Activated CD4-positive, alpha-beta T cell treated with anti-CD3 and anti-CD28 coated beads for 36 hours (primary cell): ENCODE results near the gene UST. TPM values are rescaled to one million over a fixed set of nuclear protein-coding genes. Genes with fewer than 3 reads are reported as not detected.
A peak's percentile ranks its signal among the peaks of the same experiment; 100 is the strongest.
"Not testable (repeated sequence)": the region's sequence is repeated elsewhere in the genome, so short reads cannot be mapped to it uniquely, and the experiment has no call there.

Experiments used
- ATAC-seq: fragments of 200-7000 bp; cut with Tn5 transposase; one replicate; pipeline ENCODE4 v1.10.0; 2021; ENCODE audit warnings: mild to moderate bottlenecking, moderate library complexity
- CTCF ChIA-PET: fragments of 350-600 bp; sonication (Branson Sonifier 250); formaldehyde crosslinking; loops from one replicate; lab custom pipeline; 2021; ENCODE audit warnings: antibody characterized with exemption; lab: Charles Lee
- POLR2A ChIA-PET: fragments of 350-600 bp; sonication (Branson Sonifier 250); formaldehyde crosslinking; loops from one replicate; lab custom pipeline; 2021; ENCODE audit warnings: antibody characterized with exemption, inconsistent platforms; lab: Charles Lee
- DNase-seq: peaks from one replicate; pipeline ENCODE4 v3.0.0-alpha.2; 2020
- H3K27ac Mint-ChIP-seq: one replicate; pipeline ENCODE4 v1.8.0; 2021; ENCODE audit warnings: mixed read lengths
- H3K27me3 Mint-ChIP-seq: one replicate; pipeline ENCODE4 v1.8.0; 2021; ENCODE audit warnings: mixed read lengths
- H3K36me3 Mint-ChIP-seq: one replicate; pipeline ENCODE4 v1.8.0; 2021; ENCODE audit warnings: low read depth, mixed read lengths
- H3K4me1 Mint-ChIP-seq: one replicate; pipeline ENCODE4 v1.8.0; 2021; ENCODE audit warnings: mixed read lengths
- H3K4me3 Mint-ChIP-seq: one replicate; pipeline ENCODE4 v1.8.0; 2021; ENCODE audit warnings: mild to moderate bottlenecking, moderate library complexity, mixed read lengths
- H3K9me3 Mint-ChIP-seq: one replicate; pipeline ENCODE4 v1.8.0; 2021; ENCODE audit warnings: low read depth, mixed read lengths
- intact Hi-C, 2 experiments: fragments of 100-400 bp; cut with DNase I in 1 of 2; cut with micrococcal nuclease in 1 of 2; formaldehyde crosslinking; loops; one replicate each; pipeline versions ENCODE4 v1.14.2 to v1.15.1; 2022 to 2024; cut with DNase I, micrococcal nuclease
- total RNA-seq, 2 experiments: library from RNA; stranded (reverse); gene quantifications; one replicate each; pipeline ENCODE4 v1.2.3, GENCODE V29; 2021

The UST gene
- total RNA-seq, 2 experiments from 2014 or later: 2.2 to 2.8 TPM

GRCh38 chr6:148854096-148854495, 107.3 kb downstream of the UST start:
- CTCF ChIA-PET: interaction anchor here (0.9 kb wide), 1 partner anchor 97 kb away, joined by 3 read pairs; no protein-coding TSS in a partner anchor
- H3K36me3 Mint-ChIP-seq: no peaks in the 10 kb centered on the region
- no peaks in the 10 kb centered on the region for H3K27me3 Mint-ChIP-seq
- ATAC-seq (no peak), DNase-seq (no peak)
- POLR2A ChIA-PET: no interaction called here
- intact Hi-C loops: no loop called here
- no peak overlapping the region for H3K27ac Mint-ChIP-seq
- no peaks in the 10 kb centered on the region for H3K9me3 Mint-ChIP-seq
- peaks cover 7% of the 10 kb centered on the region for H3K4me1 Mint-ChIP-seq
- no peak overlapping the region for H3K4me3 Mint-ChIP-seq

DNA sequence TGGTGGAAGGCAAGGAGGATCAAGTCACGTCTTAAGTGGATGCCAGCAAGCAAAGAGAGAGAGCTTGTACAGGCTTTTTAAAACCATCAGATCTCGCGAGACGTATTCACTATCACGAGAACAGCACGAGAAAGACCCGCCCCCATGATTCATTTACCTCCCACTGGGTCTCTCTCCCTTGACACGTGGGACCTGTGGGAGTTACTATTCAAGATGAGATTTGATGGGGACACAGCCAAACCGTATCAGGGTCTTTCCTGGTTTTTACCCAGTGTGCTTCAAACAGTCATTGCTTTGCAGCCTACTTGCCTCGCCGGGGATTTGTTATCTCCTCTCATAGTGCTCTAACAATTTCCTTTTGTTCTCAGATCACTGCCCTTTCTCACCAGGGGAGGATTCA, 108.2 kb downstream of the UST start:
- H3K27me3 Mint-ChIP-seq: no peaks in the 10 kb centered on the region
- H3K27ac Mint-ChIP-seq: no peak overlapping the region
- POLR2A ChIA-PET: no interaction called here
- intact Hi-C loops: no loop called here
- no peaks in the 10 kb centered on the region for H3K9me3 Mint-ChIP-seq
- no peaks in the 10 kb centered on the region for H3K36me3 Mint-ChIP-seq
- ATAC-seq: no peak
- DNase-seq: no peak
- H3K4me3 Mint-ChIP-seq: no peak overlapping the region
- CTCF ChIA-PET: interaction anchor here (0.6 kb wide), 1 partner anchor 755 kb away, joined by 5 read pairs; no protein-coding TSS in a partner anchor
- H3K4me1 Mint-ChIP-seq: peaks cover 2% of the 10 kb centered on the region

GRCh38 chr6:148855744-148856143, 108.9 kb downstream of the UST start:
- no peaks in the 10 kb centered on the region for H3K36me3 Mint-ChIP-seq
- no peaks in the 10 kb centered on the region for H3K27me3 Mint-ChIP-seq
- no peak overlapping the region for H3K27ac Mint-ChIP-seq
- intact Hi-C loops: no loop called here
- DNase-seq: no peak
- peak; percentile 44 for ATAC-seq
- no peak overlapping the region for H3K4me3 Mint-ChIP-seq
- POLR2A ChIA-PET: no interaction called here
- CTCF ChIA-PET: interaction anchor here (0.6 to 0.7 kb wide), 2 partner anchors 373 to 654 kb away, joined by 3 read pairs; no protein-coding TSS in a partner anchor
- no peaks in the 10 kb centered on the region for H3K9me3 Mint-ChIP-seq
- peaks cover 2% of the 10 kb centered on the region for H3K4me1 Mint-ChIP-seq

DNA sequence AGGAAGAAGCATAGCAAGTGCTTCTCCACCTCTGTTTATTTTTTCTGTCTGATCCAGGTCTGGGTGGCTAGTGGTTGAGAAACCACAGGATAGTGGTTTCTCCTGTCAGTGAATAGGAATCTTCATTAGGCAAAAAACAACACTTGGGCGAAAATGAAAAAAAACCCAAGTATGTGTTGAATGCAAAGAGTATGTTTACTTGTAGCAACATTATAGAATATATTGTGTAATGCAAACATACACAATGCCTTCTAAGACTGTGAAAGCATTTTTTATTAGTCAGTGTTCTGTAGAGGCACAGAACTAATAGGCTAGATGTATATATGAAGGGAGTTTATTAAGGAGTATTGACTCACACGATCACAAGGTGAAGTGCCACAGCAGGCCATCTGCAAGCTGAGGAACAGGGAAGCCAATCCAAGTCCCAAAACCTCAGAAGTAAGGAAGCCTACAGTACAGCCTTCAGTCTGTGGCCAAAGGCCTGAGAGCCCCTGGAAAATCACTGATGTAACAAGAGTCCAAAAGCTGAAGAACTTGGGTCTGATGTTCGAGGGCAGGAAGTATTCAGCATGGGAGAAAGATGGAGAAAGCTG, 111.1 kb downstream of the UST start:
- peaks cover 2% of the 10 kb centered on the region for H3K4me1 Mint-ChIP-seq
- H3K4me3 Mint-ChIP-seq: no peak overlapping the region
- no peak overlapping the region for H3K27ac Mint-ChIP-seq
- H3K36me3 Mint-ChIP-seq: no peaks in the 10 kb centered on the region
- ChIA-PET POLR2A (no interaction called here), CTCF (no interaction called here)
- DNase-seq: no peak
- no peaks in the 10 kb centered on the region for H3K27me3 Mint-ChIP-seq
- intact Hi-C loops: no loop called here
- no peaks in the 10 kb centered on the region for H3K9me3 Mint-ChIP-seq
- no peak for ATAC-seq

- H3K4me3 Mint-ChIP-seq, H3K27ac Mint-ChIP-seq, CTCF ChIA-PET, POLR2A ChIA-PET, H3K36me3 Mint-ChIP-seq, H3K27me3 Mint-ChIP-seq, ATAC-seq, H3K9me3 Mint-ChIP-seq, DNase-seq, intact Hi-C loops: not testable (repeated sequence)
- peaks cover 23% of the 10 kb centered on the region for H3K4me1 Mint-ChIP-seq
Measured at GRCh38 chr6:148864132-148864531, 117.3 kb downstream of the UST start.

DNA sequence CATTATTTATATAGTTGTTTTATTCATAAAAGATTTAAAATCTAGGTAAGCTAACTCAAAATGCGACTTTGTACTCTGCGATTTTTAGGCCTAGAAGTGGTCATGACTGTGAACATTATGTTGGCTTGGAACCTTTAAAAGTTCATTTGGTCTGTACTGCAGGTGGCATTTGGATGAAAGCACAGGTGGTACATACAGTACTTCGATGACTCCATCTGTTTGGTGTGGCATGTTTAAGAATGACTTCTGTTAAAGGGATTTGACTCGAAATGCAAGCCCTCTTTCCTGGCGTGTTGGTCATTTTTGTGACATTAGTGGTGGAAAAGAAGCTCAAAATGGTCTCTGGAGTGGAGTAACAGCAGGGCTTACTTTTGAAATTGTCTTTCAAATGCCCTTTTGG, 118.1 kb downstream of the UST start:
- Mint-ChIP-seq H3K36me3 (no peaks in the 10 kb centered on the region), H3K27ac (no peak overlapping the region), H3K27me3 (peaks cover 2% of the 10 kb centered on the region), H3K9me3 (peaks cover 2% of the 10 kb centered on the region), H3K4me3 (no peak overlapping the region), H3K4me1 (peaks cover 28% of the 10 kb centered on the region)
- POLR2A ChIA-PET: no interaction called here
- CTCF ChIA-PET: no interaction called here
- ATAC-seq (no peak), DNase-seq (no peak)
- intact Hi-C loops: no loop called here

GRCh38 chr6:148866657-148867268, 119.9 kb downstream of the UST start:
- Mint-ChIP-seq H3K36me3 (no peaks in the 10 kb centered on the region), H3K27me3 (peaks cover 2% of the 10 kb centered on the region), H3K9me3 (peaks cover 2% of the 10 kb centered on the region), H3K27ac (no peak overlapping the region), H3K4me3 (no peak overlapping the region), H3K4me1 (peaks cover 28% of the 10 kb centered on the region)
- ChIA-PET POLR2A (no interaction called here), CTCF (no interaction called here)
- DNase-seq (no peak), ATAC-seq (no peak)
- intact Hi-C loops: no loop called here

DNA sequence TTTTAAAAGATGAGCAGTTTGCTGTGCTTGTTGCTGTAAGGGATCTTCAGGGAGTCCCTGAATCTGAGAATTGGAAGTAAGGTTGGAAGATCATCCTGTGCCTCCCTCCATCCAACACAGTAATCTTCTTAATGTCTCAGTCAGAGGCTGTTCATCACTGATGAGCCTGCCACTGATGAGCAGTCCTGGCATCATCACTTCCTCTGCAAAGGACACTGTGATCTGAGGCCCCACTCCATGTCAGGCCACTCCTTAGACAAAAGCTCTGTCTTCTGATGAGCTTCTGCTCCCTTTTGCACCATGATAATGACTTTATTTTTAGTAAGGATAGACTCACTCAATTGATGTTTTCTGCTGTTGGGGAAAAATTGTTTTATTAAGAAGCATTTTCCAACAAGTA, 121.0 kb downstream of the UST start:
- H3K4me1 Mint-ChIP-seq: peaks cover 28% of the 10 kb centered on the region
- peak overlapping the region; percentile 67 for H3K27ac Mint-ChIP-seq
- ChIA-PET POLR2A (interaction anchor here (1.8 kb wide), 1 partner anchor 110 kb away, joined by 4 read pairs; no protein-coding TSS in a partner anchor), CTCF (interaction anchor here (0.7 kb wide), 1 partner anchor 659 kb away, joined by 3 read pairs; no protein-coding TSS in a partner anchor)
- DNase-seq: peak; percentile 39
- H3K9me3 Mint-ChIP-seq: peaks cover 2% of the 10 kb centered on the region
- intact Hi-C loops: loop anchor here (1.0 to 2.0 kb wide), 4 partner anchors 32 to 107 kb away; no protein-coding TSS in a partner anchor
- H3K27me3 Mint-ChIP-seq: peaks cover 2% of the 10 kb centered on the region
- H3K36me3 Mint-ChIP-seq: no peaks in the 10 kb centered on the region
- H3K4me3 Mint-ChIP-seq: peak overlapping the region; percentile 8
- ATAC-seq: peak; percentile 86

GRCh38 chr6:148868314-148868713, 121.5 kb downstream of the UST start:
- H3K9me3 Mint-ChIP-seq: peaks cover 2% of the 10 kb centered on the region
- ATAC-seq (peak; percentile 81), DNase-seq (peak; percentile 14)
- H3K27ac Mint-ChIP-seq: peak overlapping the region; percentile 67
- peak overlapping the region; percentile 8 for H3K4me3 Mint-ChIP-seq
- H3K4me1 Mint-ChIP-seq: peaks cover 28% of the 10 kb centered on the region
- no peaks in the 10 kb centered on the region for H3K36me3 Mint-ChIP-seq
- peaks cover 2% of the 10 kb centered on the region for H3K27me3 Mint-ChIP-seq
- intact Hi-C loops: loop anchor here (1.0 to 2.0 kb wide), 4 partner anchors 32 to 107 kb away; no protein-coding TSS in a partner anchor
- ChIA-PET CTCF (interaction anchor here (0.7 kb wide), 1 partner anchor 660 kb away, joined by 3 read pairs; no protein-coding TSS in a partner anchor), POLR2A (interaction anchor here (1.8 kb wide), 1 partner anchor 111 kb away, joined by 4 read pairs; no protein-coding TSS in a partner anchor)

GRCh38 chr6:148868901-148869300, 122.1 kb downstream of the UST start:
- peaks cover 28% of the 10 kb centered on the region for H3K4me1 Mint-ChIP-seq
- H3K27me3 Mint-ChIP-seq: peaks cover 2% of the 10 kb centered on the region
- H3K27ac Mint-ChIP-seq: peak overlapping the region; percentile 67
- H3K9me3 Mint-ChIP-seq: peaks cover 2% of the 10 kb centered on the region
- ATAC-seq (no peak), DNase-seq (no peak)
- ChIA-PET POLR2A (interaction anchor here (1.8 kb wide), 1 partner anchor 112 kb away, joined by 4 read pairs; no protein-coding TSS in a partner anchor), CTCF (no interaction called here)
- intact Hi-C loops: loop anchor here (1.0 to 2.0 kb wide), 4 partner anchors 33 to 108 kb away; no protein-coding TSS in a partner anchor
- no peak overlapping the region for H3K4me3 Mint-ChIP-seq
- no peaks in the 10 kb centered on the region for H3K36me3 Mint-ChIP-seq

DNA sequence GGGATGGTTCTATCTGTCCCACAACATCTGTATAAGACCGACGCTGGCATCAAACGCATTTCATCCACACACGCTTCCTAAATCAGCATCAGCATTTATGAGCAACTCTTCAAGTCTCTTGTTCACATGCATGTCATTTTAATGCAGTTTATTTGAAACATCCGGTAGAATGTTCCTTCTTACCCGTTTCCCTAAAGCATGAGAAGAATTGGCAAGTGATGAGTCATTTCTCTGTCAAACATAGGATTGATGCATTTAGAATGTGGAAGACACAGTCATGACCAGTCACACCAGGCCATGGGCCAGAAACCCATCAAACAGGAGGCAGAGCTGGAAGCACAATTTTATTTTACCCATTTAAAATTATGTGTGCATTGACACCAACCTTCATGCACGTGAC, 122.8 kb downstream of the UST start:
- intact Hi-C loops: loop anchor here in 1 of 2 experiments (2.0 kb wide), 1 partner anchor 39 kb away; no protein-coding TSS in a partner anchor
- Mint-ChIP-seq H3K4me3 (no peak overlapping the region), H3K4me1 (peaks cover 28% of the 10 kb centered on the region), H3K9me3 (peaks cover under 1% of the 10 kb centered on the region), H3K36me3 (no peaks in the 10 kb centered on the region), H3K27me3 (peaks cover 2% of the 10 kb centered on the region), H3K27ac (no peak overlapping the region)
- POLR2A ChIA-PET: no interaction called here
- CTCF ChIA-PET: no interaction called here
- ATAC-seq: no peak
- DNase-seq: no peak
